ENCODE measurements around the gene PPP2R3B.
"Not testable (repeated sequence)": the region's sequence is repeated elsewhere in the genome, so short reads cannot be mapped to it uniquely, and the experiment has no call there.

Gene PPP2R3B

GRCh38 chrX:390459-390858, 3.8 kb upstream of the PPP2R3B start:
- ChIA-PET POLR2A (no interaction called here), CTCF (no interaction called here)
- no peak for TF ChIP-seq CTCF (IDR thresholded peaks at IDR 0.05; ENCODE audit: control extremely low read depth, extremely low read depth, low read depth, missing control alignments)
- DNase-seq (ENCODE audit: extremely low spot score), result no peak

GRCh38 chrX:389021-389441, 2.3 kb upstream of the PPP2R3B start:
- TF ChIP-seq CTCF (IDR thresholded peaks at IDR 0.05; ENCODE audit: control extremely low read depth, extremely low read depth, low read depth, missing control alignments), result no peak
- CTCF ChIA-PET, result no interaction called here
- no peak for DNase-seq (ENCODE audit: extremely low spot score)
- POLR2A ChIA-PET, result no interaction called here

GRCh38 chrX:387729-388128, 1.0 kb upstream of the PPP2R3B start:
- DNase-seq (ENCODE audit: extremely low spot score), result no peak
- POLR2A ChIA-PET, result no interaction called here
- CTCF ChIA-PET, result no interaction called here
- TF ChIP-seq CTCF (IDR thresholded peaks at IDR 0.05; ENCODE audit: control extremely low read depth, extremely low read depth, low read depth, missing control alignments), result no peak

GRCh38 chrX:386239-386767, 404 bp downstream of the PPP2R3B start:
- no peak for TF ChIP-seq CTCF (IDR thresholded peaks at IDR 0.05; ENCODE audit: control extremely low read depth, extremely low read depth, low read depth, missing control alignments)
- ChIA-PET CTCF (no interaction called here), POLR2A (no interaction called here)
- no peak for DNase-seq (ENCODE audit: extremely low spot score)

- POLR2A ChIA-PET; DNase-seq (ENCODE audit: extremely low spot score); CTCF ChIA-PET: not testable (repeated sequence)
Measured at GRCh38 chrX:385736-386135, 971 bp downstream of the PPP2R3B start.

- no peak for DNase-seq (ENCODE audit: extremely low spot score)
- TF ChIP-seq CTCF (IDR thresholded peaks at IDR 0.05; ENCODE audit: control extremely low read depth, extremely low read depth, low read depth, missing control alignments), result no peak
- ChIA-PET CTCF (no interaction called here), POLR2A (no interaction called here)
Measured at GRCh38 chrX:384861-385260, 1.8 kb downstream of the PPP2R3B start.

- CTCF ChIA-PET, result no interaction called here
- POLR2A ChIA-PET, result no interaction called here
- DNase-seq (ENCODE audit: extremely low spot score), result no peak
- TF ChIP-seq CTCF (IDR thresholded peaks at IDR 0.05; ENCODE audit: control extremely low read depth, extremely low read depth, low read depth, missing control alignments), result no peak
Measured at GRCh38 chrX:378443-378842, 8.3 kb downstream of the PPP2R3B start.

GRCh38 chrX:376206-376605, 10.5 kb downstream of the PPP2R3B start:
- POLR2A ChIA-PET; DNase-seq (ENCODE audit: extremely low spot score); CTCF ChIA-PET: not testable (repeated sequence)

All from GM10248 (cell line).